AG09309 (cell line): ENCODE results near the gene DDX31.

Source experiments
- DNase-seq: peaks from one replicate; pipeline ENCODE4 v3.0.0-alpha.2; 2010; ENCODE audit warnings: low read depth
- H3K4me3 ChIP-seq: 2 replicates; pipeline ENCODE4 v1.5.1; 2011; ENCODE audit warnings: mild to moderate bottlenecking, low read depth, low read length, moderate library complexity; ENCODE audit not compliant: control insufficient read depth
- TF ChIP-seq, protein P1 (sequence below): IDR thresholded peaks from 2 replicates; pipeline ENCODE4 v1.5.1; 2011; ENCODE audit warnings: mild to moderate bottlenecking, low read depth, low read length, inconsistent platforms; ENCODE audit not compliant: insufficient read depth, control insufficient read depth; ENCODE audit errors: missing control alignments

The DDX31 gene

DNA sequence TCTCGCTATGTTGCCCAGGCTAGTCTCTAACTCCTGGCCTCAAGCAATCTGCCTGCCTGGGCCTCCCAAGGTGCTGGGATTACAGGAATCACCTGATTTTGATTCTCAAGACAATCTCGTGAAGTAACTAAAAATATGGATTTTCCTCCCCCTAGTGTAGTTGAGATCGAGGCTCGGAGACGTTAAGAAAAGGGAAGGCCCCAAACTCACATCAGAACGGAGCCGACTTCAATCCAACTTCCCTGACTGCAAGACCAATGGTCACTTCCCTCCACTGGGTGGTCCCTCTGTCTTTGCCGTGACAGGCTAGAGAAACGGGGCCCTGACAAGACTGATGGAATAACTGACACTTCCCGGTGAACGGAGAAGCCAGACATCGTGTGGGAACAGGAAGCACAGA is 59.1 kb downstream of the DDX31 start:
- H3K4me3 ChIP-seq, result no peak overlapping the region
- DNase-seq, result no peak
- TF ChIP-seq, protein P1, sequence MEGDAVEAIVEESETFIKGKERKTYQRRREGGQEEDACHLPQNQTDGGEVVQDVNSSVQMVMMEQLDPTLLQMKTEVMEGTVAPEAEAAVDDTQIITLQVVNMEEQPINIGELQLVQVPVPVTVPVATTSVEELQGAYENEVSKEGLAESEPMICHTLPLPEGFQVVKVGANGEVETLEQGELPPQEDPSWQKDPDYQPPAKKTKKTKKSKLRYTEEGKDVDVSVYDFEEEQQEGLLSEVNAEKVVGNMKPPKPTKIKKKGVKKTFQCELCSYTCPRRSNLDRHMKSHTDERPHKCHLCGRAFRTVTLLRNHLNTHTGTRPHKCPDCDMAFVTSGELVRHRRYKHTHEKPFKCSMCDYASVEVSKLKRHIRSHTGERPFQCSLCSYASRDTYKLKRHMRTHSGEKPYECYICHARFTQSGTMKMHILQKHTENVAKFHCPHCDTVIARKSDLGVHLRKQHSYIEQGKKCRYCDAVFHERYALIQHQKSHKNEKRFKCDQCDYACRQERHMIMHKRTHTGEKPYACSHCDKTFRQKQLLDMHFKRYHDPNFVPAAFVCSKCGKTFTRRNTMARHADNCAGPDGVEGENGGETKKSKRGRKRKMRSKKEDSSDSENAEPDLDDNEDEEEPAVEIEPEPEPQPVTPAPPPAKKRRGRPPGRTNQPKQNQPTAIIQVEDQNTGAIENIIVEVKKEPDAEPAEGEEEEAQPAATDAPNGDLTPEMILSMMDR, result no peak

DNA sequence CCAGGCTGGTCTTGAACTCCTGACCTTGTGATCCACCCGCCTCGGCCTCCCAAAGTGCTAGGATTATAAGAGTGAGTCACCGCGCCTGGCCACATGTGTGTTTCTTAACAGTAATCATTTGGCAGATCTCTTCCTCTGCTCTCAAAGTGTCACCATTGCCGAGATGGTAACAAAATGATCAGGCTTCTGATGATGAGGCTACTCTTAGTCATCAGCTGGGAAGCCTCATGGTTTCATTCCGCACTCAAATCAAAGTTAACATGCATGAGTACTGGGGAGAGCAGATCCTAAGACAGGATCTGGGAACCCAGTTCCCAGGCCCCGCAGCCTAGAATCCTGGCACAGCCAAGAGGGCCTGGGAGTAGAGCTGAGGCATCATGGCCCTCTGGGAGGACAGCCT is 60.0 kb downstream of the DDX31 start:
- TF ChIP-seq, protein P1, result no peak
- H3K4me3 ChIP-seq, result no peak overlapping the region
- peak; percentile 57 for DNase-seq

DNA sequence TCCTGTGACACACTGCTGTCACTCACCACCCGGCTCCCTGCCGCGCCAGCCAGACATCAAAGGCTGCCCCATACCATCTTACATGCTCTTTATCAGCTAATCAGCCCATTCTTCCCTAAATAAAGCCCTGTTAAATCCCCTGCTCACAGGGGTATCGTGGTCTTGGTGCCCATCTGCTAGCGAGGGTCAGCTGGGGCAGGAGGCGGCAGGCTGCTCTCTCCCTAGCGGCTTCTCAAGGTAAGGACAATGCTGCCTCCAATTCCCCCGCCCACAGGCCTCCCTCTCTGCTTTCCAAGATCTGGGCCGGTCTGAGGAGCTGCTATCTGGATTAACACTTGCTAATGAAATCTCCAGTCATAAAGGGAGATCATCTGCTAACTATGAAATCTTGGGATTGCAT is 60.6 kb downstream of the DDX31 start:
- no peak overlapping the region for H3K4me3 ChIP-seq
- DNase-seq, result no peak
- TF ChIP-seq, protein P1, result no peak

DNA sequence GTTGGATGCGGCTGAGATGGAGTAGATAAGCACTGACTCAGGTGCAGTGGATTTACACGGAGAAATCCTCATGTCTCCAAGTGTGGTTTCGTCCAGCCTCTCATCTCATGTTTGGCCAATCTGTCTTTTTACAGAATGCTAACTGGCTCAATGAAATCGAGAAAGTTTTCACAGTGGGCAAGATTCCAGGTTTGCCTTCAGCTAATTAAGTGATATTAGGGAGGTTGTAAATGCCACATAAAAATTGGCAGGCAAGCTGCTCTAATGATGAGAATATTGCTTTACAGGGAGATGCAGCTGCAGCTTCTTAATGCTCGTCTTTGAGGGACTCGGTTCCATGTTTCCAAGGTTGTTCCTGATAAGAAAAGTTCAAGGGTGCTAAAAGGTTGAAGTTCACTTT is 63.7 kb downstream of the DDX31 start:
- TF ChIP-seq, protein P1, result no peak
- H3K4me3 ChIP-seq, result no peak overlapping the region
- no peak for DNase-seq

DNA sequence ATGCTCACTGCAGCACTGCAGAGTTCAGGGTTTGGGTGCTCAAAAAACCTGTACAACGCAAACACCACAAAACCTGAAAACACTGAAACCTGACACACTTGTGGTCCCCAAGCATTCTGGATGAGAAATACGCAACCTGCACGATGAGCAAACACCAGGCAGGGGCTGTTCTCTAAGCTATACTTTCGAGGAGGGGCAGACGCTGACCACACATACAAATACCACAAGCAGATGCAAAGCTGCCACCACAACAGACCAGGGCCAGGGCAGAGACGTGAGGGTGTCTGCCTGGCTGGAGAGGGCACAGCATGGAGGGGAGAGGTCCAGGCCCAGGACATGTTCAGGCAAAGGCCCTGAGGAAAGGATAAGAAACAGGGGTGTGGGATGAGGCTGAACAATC is 64.4 kb downstream of the DDX31 start:
- DNase-seq, result no peak
- TF ChIP-seq, protein P1, result no peak
- no peak overlapping the region for H3K4me3 ChIP-seq

DNA sequence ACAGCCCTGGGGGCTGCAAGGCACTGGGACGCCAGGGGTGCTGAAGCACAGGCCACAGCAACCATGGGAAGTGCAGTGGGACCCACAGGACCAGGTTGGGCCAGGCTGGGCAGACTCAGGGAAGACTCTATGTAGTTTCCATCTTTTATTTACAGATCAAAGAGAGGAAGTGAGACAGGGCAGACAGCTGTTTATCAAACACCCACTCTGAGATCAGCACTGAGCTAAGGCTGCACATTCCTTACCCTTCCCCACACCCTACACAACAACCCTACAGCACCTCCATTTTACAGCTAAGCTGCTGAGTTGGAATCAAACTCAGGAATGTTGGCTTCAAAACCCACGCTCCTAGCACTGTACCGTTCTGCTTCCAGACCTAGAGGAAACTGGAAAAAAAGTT is 67.6 kb downstream of the DDX31 start:
- no peak overlapping the region for H3K4me3 ChIP-seq
- TF ChIP-seq, protein P1, result no peak
- no peak for DNase-seq

DNA sequence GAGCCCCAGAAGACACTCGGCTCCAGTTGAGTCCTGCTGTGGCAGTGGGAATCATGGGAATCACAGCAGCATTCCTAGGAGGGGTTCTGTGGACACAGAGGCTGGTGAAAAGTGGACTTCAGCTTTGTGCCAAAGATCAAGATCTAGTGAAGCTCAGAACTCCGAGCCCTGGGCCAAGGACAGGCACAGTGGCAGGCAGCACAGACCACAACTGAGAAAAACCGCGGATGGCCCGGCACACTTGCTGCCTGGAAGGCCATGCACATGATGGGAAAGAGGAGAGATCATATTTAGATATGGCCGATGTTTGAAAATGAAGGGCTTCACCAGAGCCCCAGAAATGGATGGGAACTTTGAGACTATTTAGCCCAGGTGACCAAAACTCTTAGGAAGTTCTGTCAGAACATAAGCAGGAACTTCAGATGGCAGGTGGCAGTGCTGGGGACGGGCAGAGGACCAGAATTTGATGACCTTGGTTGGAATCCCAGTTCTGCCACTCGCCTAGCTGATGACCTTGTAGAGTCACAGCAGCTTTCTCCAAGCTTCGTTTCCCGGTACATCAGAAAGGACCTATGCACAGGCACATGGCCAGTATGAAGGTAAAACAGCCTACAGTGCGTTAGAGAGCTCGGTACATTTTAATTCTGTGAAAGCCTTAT is 69.3 kb downstream of the DDX31 start:
- TF ChIP-seq, protein P1, result no peak
- DNase-seq, result no peak

More for the DNA sequence above, 69.3 kb downstream of the DDX31 start:
- H3K4me3 ChIP-seq, result no peak overlapping the region
